ENCODE results near the gene MGRN1. TPM values are rescaled to one million over a fixed set of nuclear protein-coding genes. Genes with fewer than 3 reads are reported as not detected.
"Not testable (repeated sequence)": the region's sequence is repeated elsewhere in the genome, so short reads cannot be mapped to it uniquely, and the experiment has no call there.

The MGRN1 gene
- total RNA-seq, 2 experiments from 2014 or later, result 74.4 to 79.5 TPM

GRCh38 chr16:4724661-4725270, 100.1 kb downstream of the MGRN1 start:
- no peaks in the 10 kb centered on the region for H3K27me3 Mint-ChIP-seq
- no peak for DNase-seq
- ChIA-PET CTCF (interaction anchor here (0.6 to 2.1 kb wide), 4 partner anchors 9 to 176 kb away, joined by 3 to 7 read pairs (median 4); partner anchors contain the start of genes ANKS3 and DNAAF8), POLR2A (no interaction called here)
- no peaks in the 10 kb centered on the region for H3K4me1 Mint-ChIP-seq
- no peaks in the 10 kb centered on the region for H3K9me3 Mint-ChIP-seq
- no peak overlapping the region for H3K27ac Mint-ChIP-seq
- H3K36me3 Mint-ChIP-seq (ENCODE audit: low read depth), result peaks cover 4% of the 10 kb centered on the region
- no peak overlapping the region for H3K4me3 Mint-ChIP-seq

DNA sequence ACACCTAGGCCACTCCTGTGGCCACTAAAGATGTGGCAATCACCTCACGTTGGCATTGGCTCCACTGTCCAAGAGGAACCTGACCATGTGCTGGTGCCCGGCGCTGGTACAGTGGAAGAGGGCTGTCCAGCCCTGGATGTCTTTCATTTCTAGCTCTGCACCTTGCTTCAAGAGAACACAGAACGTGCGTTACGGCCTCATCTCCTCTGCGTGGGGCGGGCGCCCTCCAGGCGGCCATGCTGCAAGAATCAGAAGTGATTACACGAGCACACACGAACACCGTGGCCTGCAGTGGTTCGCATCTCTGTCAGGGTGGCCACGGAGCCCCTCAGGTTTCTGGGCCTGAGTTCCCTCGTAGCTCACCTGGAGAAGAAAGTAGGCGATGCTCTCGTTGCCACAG, 102.0 kb downstream of the MGRN1 start:
- H3K4me3 Mint-ChIP-seq, result no peak overlapping the region
- POLR2A ChIA-PET, result no interaction called here

DNA sequence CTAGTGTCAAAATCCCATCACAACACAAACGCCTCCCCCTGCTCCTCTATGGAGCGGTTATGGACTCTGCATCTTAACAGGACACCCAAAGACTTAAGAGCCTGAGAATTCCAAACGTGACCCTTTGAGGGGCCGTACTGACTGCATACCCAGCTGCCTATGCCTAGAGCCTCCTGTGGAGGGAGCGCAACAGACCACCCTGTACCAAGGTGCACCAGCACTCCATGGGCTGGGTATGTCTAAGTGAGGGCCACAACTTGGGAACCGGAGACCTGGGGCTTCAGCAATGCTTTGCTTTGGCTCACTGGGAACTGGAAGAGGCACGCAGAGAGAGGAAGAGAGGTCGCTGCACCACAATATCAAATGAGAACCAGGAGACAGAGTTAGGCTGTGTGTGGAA, 104.0 kb downstream of the MGRN1 start:
- no peaks in the 10 kb centered on the region for H3K27me3 Mint-ChIP-seq
- DNase-seq, result no peak
- peaks cover 8% of the 10 kb centered on the region for H3K4me1 Mint-ChIP-seq
- peak overlapping the region; percentile 52 for H3K27ac Mint-ChIP-seq
- H3K36me3 Mint-ChIP-seq (ENCODE audit: low read depth), result peaks cover 4% of the 10 kb centered on the region
- ChIA-PET POLR2A (no interaction called here), CTCF (interaction anchor here (0.7 kb wide), 1 partner anchor 19 kb away, joined by 3 read pairs; no protein-coding TSS in a partner anchor)
- no peak overlapping the region for H3K4me3 Mint-ChIP-seq
- H3K9me3 Mint-ChIP-seq, result no peaks in the 10 kb centered on the region

More for the DNA sequence above, 102.0 kb downstream of the MGRN1 start:
- no peak overlapping the region for H3K27ac Mint-ChIP-seq
- no peak for DNase-seq
- peaks cover 4% of the 10 kb centered on the region for H3K36me3 Mint-ChIP-seq (ENCODE audit: low read depth)
- CTCF ChIA-PET, result interaction anchor here (0.8 to 2.1 kb wide), 3 partner anchors 12 to 82 kb away, joined by 3 to 5 read pairs (median 3); no protein-coding TSS in a partner anchor
- no peaks in the 10 kb centered on the region for H3K4me1 Mint-ChIP-seq
- H3K9me3 Mint-ChIP-seq, result no peaks in the 10 kb centered on the region
- no peaks in the 10 kb centered on the region for H3K27me3 Mint-ChIP-seq

- Mint-ChIP-seq H3K27me3 (no peaks in the 10 kb centered on the region), H3K9me3 (no peaks in the 10 kb centered on the region), H3K4me3 (no peak overlapping the region), H3K27ac (no peak overlapping the region), H3K4me1 (peaks cover 11% of the 10 kb centered on the region), H3K36me3 (ENCODE audit: low read depth) (peaks cover 4% of the 10 kb centered on the region)
- POLR2A ChIA-PET, result no interaction called here
- no peak for DNase-seq
- CTCF ChIA-PET, result interaction anchor here (0.9 kb wide), 1 partner anchor 10 kb away, joined by 3 read pairs; no protein-coding TSS in a partner anchor
Observed at GRCh38 chr16:4729876-4730275, 105.2 kb downstream of the MGRN1 start.

DNA sequence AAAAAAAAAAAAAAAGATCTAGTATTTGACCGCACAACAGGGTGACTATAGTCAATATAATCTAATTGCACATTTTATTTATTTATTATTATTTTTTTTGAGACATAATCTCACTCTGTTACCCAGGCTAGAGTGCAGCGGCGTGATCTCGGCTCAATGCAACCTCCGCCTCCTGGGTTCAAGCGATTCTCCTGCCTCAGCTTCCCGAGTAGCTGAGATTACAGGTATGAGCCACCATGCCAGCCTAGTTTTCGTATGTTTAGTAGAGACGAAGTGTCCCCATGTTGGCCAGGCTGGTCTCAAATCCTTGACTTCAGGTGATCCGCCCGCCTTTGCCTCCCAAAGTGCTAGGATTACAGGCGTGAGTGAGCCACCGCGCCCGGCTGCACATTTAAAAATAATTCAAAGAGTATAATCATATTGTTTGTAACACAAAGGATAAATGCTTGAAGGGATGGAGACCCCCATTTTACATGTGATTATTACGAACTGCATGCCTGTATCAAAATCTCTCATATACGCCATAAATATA, 108.7 kb downstream of the MGRN1 start:
- peak overlapping the region; percentile 76 for H3K27ac Mint-ChIP-seq
- POLR2A ChIA-PET, result no interaction called here
- H3K4me3 Mint-ChIP-seq, result peak overlapping the region; percentile 81
- no peaks in the 10 kb centered on the region for H3K9me3 Mint-ChIP-seq
- CTCF ChIA-PET, result interaction anchor here (0.6 to 1.7 kb wide), 4 partner anchors 9 to 228 kb away, joined by 3 to 7 read pairs (median 5); partner anchors contain the start of gene NUDT16L1
- peaks cover 17% of the 10 kb centered on the region for H3K4me1 Mint-ChIP-seq
- no peak for DNase-seq
- peaks cover 4% of the 10 kb centered on the region for H3K36me3 Mint-ChIP-seq (ENCODE audit: low read depth)
- H3K27me3 Mint-ChIP-seq, result no peaks in the 10 kb centered on the region

DNA sequence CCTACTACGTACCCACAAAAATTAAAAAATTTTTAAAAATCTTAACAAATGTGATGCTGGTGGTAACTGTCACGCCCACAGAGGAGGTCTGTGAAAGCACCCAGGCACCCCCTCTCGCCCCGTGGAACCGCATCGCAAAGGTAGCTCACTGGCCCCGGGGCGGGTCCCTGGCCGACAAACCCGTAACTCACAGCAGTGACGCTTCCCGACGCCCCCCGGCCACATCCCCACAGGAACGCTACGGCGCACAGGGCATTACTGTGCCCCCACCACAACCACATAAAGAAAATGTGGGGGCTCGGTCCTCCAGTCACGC, 109.1 kb downstream of the MGRN1 start:
- POLR2A ChIA-PET, result interaction anchor here (0.6 kb wide), 1 partner anchor 69 kb away, joined by 4 read pairs; no protein-coding TSS in a partner anchor
- CTCF ChIA-PET, result interaction anchor here (0.6 to 1.7 kb wide), 9 partner anchors 10 to 228 kb away, joined by 3 to 7 read pairs (median 4); partner anchors contain the start of genes MGRN1 and NUDT16L1
- Mint-ChIP-seq H3K4me3 (peak overlapping the region; percentile 81), H3K4me1 (peaks cover 17% of the 10 kb centered on the region), H3K27me3 (no peaks in the 10 kb centered on the region), H3K9me3 (no peaks in the 10 kb centered on the region), H3K27ac (peak overlapping the region; percentile 76), H3K36me3 (ENCODE audit: low read depth) (peaks cover 2% of the 10 kb centered on the region)
- DNase-seq, result no peak

GRCh38 chr16:4734063-4734729, 109.6 kb downstream of the MGRN1 start, which contains the start of the genes ANKS3 and DNAAF8:
Gene ANKS3, minus strand, starts transcription at chr16:4734271. Its CDS starts 4,122 bp downstream, at chr16:4730149.
Gene DNAAF8, plus strand, starts transcription at chr16:4734537. Its CDS starts 1,978 bp downstream, at chr16:4736515.
- H3K4me1 Mint-ChIP-seq, result peaks cover 17% of the 10 kb centered on the region
- peak within 1 kb of the TSS; percentile 85 for H3K27ac Mint-ChIP-seq
- POLR2A ChIA-PET, result interaction anchor here (0.5 to 1.1 kb wide), 3 partner anchors 34 to 352 kb away, joined by 3 to 4 read pairs (median 3); no protein-coding TSS in a partner anchor
- no peaks in the 10 kb centered on the region for H3K36me3 Mint-ChIP-seq (ENCODE audit: low read depth)
- H3K27me3 Mint-ChIP-seq, result no peaks in the 10 kb centered on the region
- H3K9me3 Mint-ChIP-seq, result no peaks in the 10 kb centered on the region
- peak within 1 kb of the TSS; percentile 81 for H3K4me3 Mint-ChIP-seq
- peak; percentile 84 for DNase-seq
- CTCF ChIA-PET, result interaction anchor here (0.7 to 1.7 kb wide), 15 partner anchors 10 to 481 kb away, joined by 3 to 7 read pairs (median 3); partner anchors contain the start of genes MGRN1 and NUDT16L1

GRCh38 chr16:4734730-4735535, 110.3 kb downstream of the MGRN1 start:
- Mint-ChIP-seq H3K36me3 (ENCODE audit: low read depth) (no peaks in the 10 kb centered on the region), H3K27me3 (no peaks in the 10 kb centered on the region), H3K4me1 (peaks cover 17% of the 10 kb centered on the region), H3K4me3 (peak overlapping the region; percentile 81), H3K27ac (peak overlapping the region; percentile 85), H3K9me3 (no peaks in the 10 kb centered on the region)
- CTCF ChIA-PET, result interaction anchor here (0.7 to 1.7 kb wide), 16 partner anchors 11 to 481 kb away, joined by 3 to 7 read pairs (median 3); partner anchors contain the start of genes MGRN1 and NUDT16L1
- POLR2A ChIA-PET, result interaction anchor here (0.5 to 1.1 kb wide), 2 partner anchors 34 to 351 kb away, joined by 3 read pairs; no protein-coding TSS in a partner anchor
- peak; percentile 95 for DNase-seq

- no peaks in the 10 kb centered on the region for H3K36me3 Mint-ChIP-seq (ENCODE audit: low read depth)
- peaks cover 17% of the 10 kb centered on the region for H3K4me1 Mint-ChIP-seq
- ChIA-PET POLR2A (no interaction called here), CTCF (interaction anchor here (1.4 kb wide), 1 partner anchor 32 kb away, joined by 3 read pairs; no protein-coding TSS in a partner anchor)
- no peak overlapping the region for H3K27ac Mint-ChIP-seq
- no peak for DNase-seq
- H3K9me3 Mint-ChIP-seq, result no peaks in the 10 kb centered on the region
- no peaks in the 10 kb centered on the region for H3K27me3 Mint-ChIP-seq
- H3K4me3 Mint-ChIP-seq, result no peak overlapping the region
Observed at GRCh38 chr16:4736546-4736945, 111.9 kb downstream of the MGRN1 start.

- DNase-seq, result no peak
- Mint-ChIP-seq H3K9me3 (no peaks in the 10 kb centered on the region), H3K4me1 (peaks cover 17% of the 10 kb centered on the region), H3K36me3 (ENCODE audit: low read depth) (no peaks in the 10 kb centered on the region), H3K4me3 (no peak overlapping the region), H3K27ac (no peak overlapping the region), H3K27me3 (no peaks in the 10 kb centered on the region)
- ChIA-PET CTCF (interaction anchor here (0.6 to 1.4 kb wide), 2 partner anchors 31 to 119 kb away, joined by 3 to 5 read pairs; no protein-coding TSS in a partner anchor), POLR2A (no interaction called here)
Observed at GRCh38 chr16:4737545-4737944, 112.9 kb downstream of the MGRN1 start.

DNA sequence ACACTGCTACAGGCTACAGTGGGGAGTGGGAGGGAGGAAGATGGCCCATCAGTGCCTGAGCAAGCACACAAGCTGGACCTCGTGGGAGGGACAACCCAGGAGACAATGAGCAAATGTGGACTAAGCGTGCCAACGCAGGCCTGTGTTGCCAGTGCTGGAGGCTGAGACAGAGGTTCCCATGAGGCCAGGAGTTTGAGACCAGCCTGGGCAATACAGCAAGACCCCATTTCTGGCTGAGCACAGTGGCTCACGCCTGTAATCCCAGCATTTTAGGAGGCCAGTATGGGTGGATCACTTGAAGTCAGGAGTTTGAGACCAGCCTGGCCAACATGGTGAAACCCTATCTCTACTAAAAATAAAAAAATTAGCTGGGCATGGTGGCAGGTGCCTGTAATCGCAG, 113.7 kb downstream of the MGRN1 start:
- H3K27ac Mint-ChIP-seq; H3K9me3 Mint-ChIP-seq; H3K4me3 Mint-ChIP-seq; H3K27me3 Mint-ChIP-seq; H3K36me3 Mint-ChIP-seq (ENCODE audit: low read depth); POLR2A ChIA-PET; DNase-seq: not testable (repeated sequence)
- H3K4me1 Mint-ChIP-seq, result peaks cover 16% of the 10 kb centered on the region
- CTCF ChIA-PET, result interaction anchor here (0.7 kb wide), 1 partner anchor 12 kb away, joined by 3 read pairs; no protein-coding TSS in a partner anchor
